Left lung (tissue), 10 donors: ENCODE results near the gene NAA10. TPM values are rescaled to one million over a fixed set of nuclear protein-coding genes. Genes with fewer than 3 reads are reported as not detected.

Source experiments
- ATAC-seq: fragments of 200-7000 bp; cut with Tn5 transposase; one replicate; pipeline ENCODE4 v1.9.1; 2020; ENCODE audit warnings: moderate library complexity
- DNase-seq, 4 donors: peaks; one replicate each; pipeline ENCODE4 v3.0.0-alpha.2; 2013 to 2020
- H3K27ac ChIP-seq, 2 donors: fragments of 200-600 bp; sonication (generic) in 1 of 2; one replicate each; pipeline versions ENCODE4 v1.5.0 to v1.8.0; 2020 to 2021
- H3K27me3 ChIP-seq, 2 donors: fragments of 200-600 bp; sonication (generic) in 1 of 2; one replicate each; pipeline versions ENCODE4 v1.5.0 to v1.8.0; 2020 to 2021
- H3K36me3 ChIP-seq, 2 donors: fragments of 200-600 bp; sonication (generic) in 1 of 2; one replicate each; pipeline versions ENCODE4 v1.5.0 to v1.8.0; 2020 to 2021
- H3K4me1 ChIP-seq, 2 donors: fragments of 200-600 bp; one replicate each; pipeline ENCODE4 v1.8.0; 2021
- H3K4me3 ChIP-seq, 2 donors: fragments of 200-600 bp; sonication (generic) in 1 of 2; one replicate each; pipeline versions ENCODE4 v1.5.0 to v1.8.0; 2020 to 2021; ENCODE audit warnings: mild to moderate bottlenecking in 1 of 2
- H3K9me3 ChIP-seq, 2 donors: fragments of 200-600 bp; sonication (generic) in 1 of 2; one replicate each; pipeline versions ENCODE4 v1.5.0 to v1.8.0; 2020 to 2021
- intact Hi-C, 2 donors: fragments of 100-400 bp; cut with DNase I; formaldehyde crosslinking; loops; one replicate each; pipeline versions ENCODE4 v1.11.2 to v1.14.2; 2022
- polyA plus RNA-seq, 6 donors: library from polyadenylated mRNA; unstranded; fragments of 120-200 nt; gene quantifications; one replicate each; pipeline ENCODE4 v1.2.1, GENCODE V29; 2013; ENCODE audit not compliant: insufficient read length in 6 of 6
- total RNA-seq, 2 donors: library from RNA; stranded (reverse); fragmentation: NEBNext Ultra II Directional; extraction: Animal tissue kit (Norgen Biotek cat#: 25700); gene quantifications; one replicate each; pipeline ENCODE4 v1.2.1, GENCODE V29; 2021
- TF ChIP-seq, protein P1 (sequence below), 2 donors: fragments of 200-600 bp; sonication (generic) in 1 of 2; IDR thresholded peaks; one replicate each; pipeline versions ENCODE4 v1.5.0 to v1.8.0; 2021; ENCODE audit warnings: antibody characterized with exemption in 2 of 2
- donor health status: DM: no; HTN: yes; CAD: no.
- donor health status: DM: no; HTN: no; CAD: no.

The NAA10 gene
- total and polyA plus RNA-seq, 8 donors = 49.0 to 105 (median 57.5) TPM

DNA sequence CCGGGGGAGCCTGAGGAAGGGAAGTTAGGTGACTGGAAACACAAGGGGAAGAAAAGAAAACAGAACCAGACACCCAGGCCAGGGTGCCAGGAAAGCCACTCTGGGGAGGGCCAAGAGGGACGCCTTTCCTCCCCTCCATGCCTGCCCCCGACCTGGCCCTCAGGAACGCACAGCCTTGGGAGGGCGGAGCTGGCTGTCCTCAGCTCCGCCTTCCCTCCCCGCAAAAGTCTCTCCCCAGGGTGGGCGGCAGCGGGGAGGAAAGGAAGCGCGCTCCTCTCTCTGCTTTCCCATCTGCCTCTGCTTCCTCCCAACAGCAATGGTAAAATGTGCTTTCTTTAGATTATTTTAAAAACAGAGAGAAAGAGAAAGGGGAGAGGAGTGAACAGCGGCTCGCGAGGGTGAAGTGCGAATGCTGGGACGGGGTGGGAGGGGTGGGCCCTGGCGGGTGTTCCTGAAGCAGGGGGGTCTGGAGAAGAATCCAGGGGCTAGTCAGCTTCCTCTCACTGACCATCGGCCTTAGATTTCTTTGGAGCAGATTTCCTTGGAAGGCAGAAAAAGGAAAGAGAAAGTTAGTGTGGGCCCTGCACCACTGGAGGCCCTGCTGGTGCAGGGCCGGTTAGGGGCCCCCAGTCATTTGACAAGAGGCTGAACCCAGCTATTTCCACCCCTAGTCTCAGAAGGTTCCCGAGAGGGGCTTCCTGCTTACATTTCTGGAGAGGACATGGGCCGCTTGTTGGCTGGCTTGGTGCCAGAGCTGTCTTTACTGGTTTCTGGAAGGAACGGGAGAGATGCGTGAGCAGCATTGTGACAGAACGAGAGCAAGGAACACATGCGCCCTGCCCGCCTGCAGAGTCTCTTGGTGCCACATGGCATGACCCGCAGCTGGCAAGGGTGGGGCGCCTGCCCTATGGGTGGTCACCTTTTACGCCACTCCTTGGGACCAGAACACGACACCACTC lies 14.3 kb upstream of the NAA10 start:
- peak overlapping the region; percentile 33 to 61 for H3K27ac ChIP-seq
- ATAC-seq (no peak), DNase-seq (no peak)
- intact Hi-C loops = loop anchor here in 1 of 2 donors (10.0 kb wide), 1 partner anchor 184 kb away; the partner anchor contains the start of gene PLXNB3
- TF ChIP-seq, protein P1, sequence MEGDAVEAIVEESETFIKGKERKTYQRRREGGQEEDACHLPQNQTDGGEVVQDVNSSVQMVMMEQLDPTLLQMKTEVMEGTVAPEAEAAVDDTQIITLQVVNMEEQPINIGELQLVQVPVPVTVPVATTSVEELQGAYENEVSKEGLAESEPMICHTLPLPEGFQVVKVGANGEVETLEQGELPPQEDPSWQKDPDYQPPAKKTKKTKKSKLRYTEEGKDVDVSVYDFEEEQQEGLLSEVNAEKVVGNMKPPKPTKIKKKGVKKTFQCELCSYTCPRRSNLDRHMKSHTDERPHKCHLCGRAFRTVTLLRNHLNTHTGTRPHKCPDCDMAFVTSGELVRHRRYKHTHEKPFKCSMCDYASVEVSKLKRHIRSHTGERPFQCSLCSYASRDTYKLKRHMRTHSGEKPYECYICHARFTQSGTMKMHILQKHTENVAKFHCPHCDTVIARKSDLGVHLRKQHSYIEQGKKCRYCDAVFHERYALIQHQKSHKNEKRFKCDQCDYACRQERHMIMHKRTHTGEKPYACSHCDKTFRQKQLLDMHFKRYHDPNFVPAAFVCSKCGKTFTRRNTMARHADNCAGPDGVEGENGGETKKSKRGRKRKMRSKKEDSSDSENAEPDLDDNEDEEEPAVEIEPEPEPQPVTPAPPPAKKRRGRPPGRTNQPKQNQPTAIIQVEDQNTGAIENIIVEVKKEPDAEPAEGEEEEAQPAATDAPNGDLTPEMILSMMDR (IDR thresholded peaks at IDR 0.05) = no peak
- no peaks in the 10 kb centered on the region for H3K9me3 ChIP-seq
- H3K27me3 ChIP-seq = no peaks in the 10 kb centered on the region
- no peak overlapping the region for H3K4me3 ChIP-seq
- H3K36me3 ChIP-seq = peaks cover 0 to 54% of the 10 kb centered on the region in 2 donors
- H3K4me1 ChIP-seq = peaks cover 0 to 30% of the 10 kb centered on the region in 2 donors

DNA sequence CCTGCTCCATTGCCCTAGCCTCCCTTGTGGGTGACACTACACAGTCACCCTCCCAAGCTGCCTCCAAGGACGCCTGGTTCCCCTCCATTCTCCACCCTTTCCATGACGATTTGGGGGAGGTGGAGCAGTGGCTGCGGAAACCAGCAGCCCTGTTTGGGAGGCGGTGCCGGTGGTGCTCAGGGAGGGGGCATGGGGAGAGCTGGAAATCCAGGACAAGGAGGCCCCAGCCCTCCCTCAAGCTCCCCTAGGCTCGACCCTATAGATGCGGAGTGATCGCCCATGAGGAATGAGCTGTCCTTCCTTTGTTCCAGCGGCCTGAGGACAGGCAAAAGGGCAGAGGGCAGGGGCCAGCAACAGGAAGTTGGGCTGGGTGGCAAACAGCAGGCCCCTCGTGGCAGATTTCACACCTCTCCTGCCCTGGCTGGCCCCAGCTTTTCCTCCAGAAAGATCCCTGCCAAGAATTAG lies 13.2 kb upstream of the NAA10 start:
- H3K27ac ChIP-seq = peak overlapping the region; percentile 33 to 61

DNA sequence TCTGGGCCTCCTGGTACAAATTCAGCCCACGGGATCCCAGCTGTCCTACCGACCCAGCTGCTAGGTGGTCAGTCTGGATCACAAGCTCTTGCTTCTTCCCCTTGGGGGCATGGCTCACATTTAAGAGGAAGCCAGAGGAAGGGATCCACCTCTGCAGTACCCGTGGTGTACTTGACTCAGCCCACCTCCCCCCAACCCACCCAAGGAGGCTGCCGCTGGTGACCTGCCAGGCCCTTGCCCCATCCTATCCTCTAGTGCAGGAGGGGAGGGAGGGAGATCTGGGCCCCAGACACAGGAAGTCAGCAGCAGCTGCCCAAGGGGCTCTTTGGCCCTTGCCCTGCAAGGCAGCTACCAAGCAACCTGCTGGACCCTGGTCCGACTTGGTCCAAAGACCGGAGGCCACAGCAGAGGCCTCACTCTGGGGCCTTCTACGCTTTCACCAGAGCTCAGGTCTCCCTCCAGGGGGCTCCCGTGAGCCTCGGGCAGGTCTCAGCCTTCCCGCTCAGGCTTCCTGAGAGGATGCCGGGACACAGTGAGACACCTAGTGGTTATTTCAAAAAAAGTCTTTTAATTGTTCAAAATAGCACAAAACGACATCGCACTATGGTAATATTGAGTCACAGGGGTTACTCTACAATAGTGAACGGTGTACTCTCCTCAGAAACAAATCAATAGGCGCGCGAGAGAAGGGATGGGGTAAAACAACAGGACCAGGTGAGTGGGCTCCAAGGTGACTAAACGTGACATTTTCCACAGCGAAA lies 12.4 kb upstream of the NAA10 start:
- TF ChIP-seq, protein P1 (IDR thresholded peaks at IDR 0.05) = peak; percentile 71 to 74
- H3K27me3 ChIP-seq = no peaks in the 10 kb centered on the region
- peaks cover 0 to 35% of the 10 kb centered on the region in 2 donors for H3K36me3 ChIP-seq
- no peak overlapping the region for H3K4me3 ChIP-seq
- peak overlapping the region in 1 of 2 donors; percentile 61 for H3K27ac ChIP-seq
- peak in 3 of 4 donors; percentile 62 to 86 (median 82) for DNase-seq
- peaks cover 0 to 47% of the 10 kb centered on the region in 2 donors for H3K4me1 ChIP-seq
- peak; percentile 87 for ATAC-seq
- intact Hi-C loops = loop anchor here in 1 of 2 donors (10.0 kb wide), 1 partner anchor 182 kb away; the partner anchor contains the start of gene PLXNB3
- H3K9me3 ChIP-seq = no peaks in the 10 kb centered on the region

More for the DNA sequence above, 13.2 kb upstream of the NAA10 start:
- TF ChIP-seq, protein P1 (IDR thresholded peaks at IDR 0.05) = no peak
- Histone ChIP-seq H3K4me3 (no peak overlapping the region), H3K9me3 (no peaks in the 10 kb centered on the region), H3K4me1 (peaks cover 0 to 39% of the 10 kb centered on the region in 2 donors), H3K27me3 (no peaks in the 10 kb centered on the region), H3K36me3 (peaks cover 0 to 44% of the 10 kb centered on the region in 2 donors)
- no peak for DNase-seq
- intact Hi-C loops = loop anchor here in 1 of 2 donors (10.0 kb wide), 1 partner anchor 183 kb away; the partner anchor contains the start of gene PLXNB3
- ATAC-seq = no peak

DNA sequence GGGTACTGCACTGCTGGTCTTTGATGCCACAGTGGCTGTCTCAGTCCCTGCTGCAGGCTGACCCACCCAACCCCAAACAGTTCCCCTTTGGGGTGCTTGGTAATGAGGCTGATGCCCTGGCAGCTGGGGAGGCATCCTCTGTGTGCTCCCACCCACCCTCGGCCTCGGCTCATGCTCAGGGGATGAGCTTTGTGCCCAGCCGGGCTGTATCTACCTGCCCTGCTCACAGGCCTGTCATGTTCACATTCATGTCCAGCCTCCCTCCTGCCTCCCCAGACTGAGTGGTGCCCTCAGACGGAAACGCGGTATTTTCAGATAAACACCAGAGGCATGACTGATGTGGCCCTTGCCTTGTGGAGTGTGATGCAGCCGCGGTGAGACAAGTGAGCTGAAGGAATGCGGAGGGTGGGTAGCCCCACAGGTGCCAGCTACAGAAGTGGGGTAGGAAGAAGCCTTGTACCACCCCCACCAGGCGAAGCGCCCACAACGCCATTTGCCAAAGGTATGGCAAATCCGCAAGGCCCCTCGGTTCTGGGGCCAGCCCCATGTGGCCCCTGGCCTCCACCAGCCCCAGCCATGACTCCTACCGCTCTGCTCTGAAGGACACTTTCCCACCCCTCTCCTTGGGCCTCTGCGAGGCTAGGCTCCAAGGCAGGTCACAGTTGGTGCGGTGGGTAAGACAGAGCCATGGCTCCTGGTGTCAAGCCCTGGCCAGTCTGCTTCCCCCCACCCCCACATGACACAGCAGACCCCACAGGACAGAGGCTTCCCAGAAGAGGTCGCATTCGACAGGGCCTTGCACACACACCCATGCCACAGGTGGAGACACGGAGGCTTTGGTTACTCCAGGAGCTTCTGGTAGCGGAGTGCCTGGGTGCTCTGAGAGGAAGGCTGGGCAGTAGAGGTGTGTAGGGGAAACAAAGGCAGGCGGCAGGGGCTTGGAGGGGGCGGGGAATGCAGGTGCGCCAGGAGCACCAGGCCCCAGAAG lies 11.4 kb upstream of the NAA10 start:
- no peak overlapping the region for H3K4me3 ChIP-seq
- ATAC-seq (no peak), DNase-seq (no peak)
- peaks cover 0 to 26% of the 10 kb centered on the region in 2 donors for H3K36me3 ChIP-seq
- intact Hi-C loops = loop anchor here in 1 of 2 donors (10.0 kb wide), 1 partner anchor 181 kb away; the partner anchor contains the start of gene PLXNB3
- H3K4me1 ChIP-seq = peaks cover 0 to 54% of the 10 kb centered on the region in 2 donors
- H3K9me3 ChIP-seq = no peaks in the 10 kb centered on the region
- TF ChIP-seq, protein P1 (IDR thresholded peaks at IDR 0.05) = no peak
- peaks cover 0 to 4% of the 10 kb centered on the region in 2 donors for H3K27me3 ChIP-seq
- peak overlapping the region in 1 of 2 donors; percentile 41 for H3K27ac ChIP-seq
